RWPE1 (cell line): ENCODE measurements around the gene AKT2.

Experiments
- CTCF ChIA-PET: fragments of 350-600 bp; sonication (Branson Sonifier 250); formaldehyde crosslinking; extraction: SDS; loops from one replicate; lab custom pipeline; 2021; lab: Yijun Ruan, JAX
- POLR2A ChIA-PET: fragments of 400-600 bp; formaldehyde crosslinking; extraction: SDS; loops from one replicate; lab custom pipeline; 2020; ENCODE audit warnings: antibody characterized with exemption; ENCODE audit not compliant: low non-redundant PET; lab: Yijun Ruan, JAX
- DNase-seq: peaks from one replicate; pipeline ENCODE4 v3.0.0; 2012; ENCODE audit warnings: low spot score
- H3K27ac ChIP-seq: fragments of 450-650 bp; 2 replicates; pipeline ENCODE4 v1.5.1; 2017
- CTCF ChIP-seq: fragments of 450-650 bp; conservative IDR thresholded peaks from 2 replicates; pipeline ENCODE4 v1.5.1; 2017; ENCODE audit warnings: low read depth, mild to moderate bottlenecking

The AKT2 gene

GRCh38 chr19:40304306-40304705, 19.2 kb upstream of the AKT2 start:
- ChIA-PET POLR2A (no interaction called here), CTCF (interaction anchor here (0.6 to 2.1 kb wide), 7 partner anchors 14 to 331 kb away, joined by 3 to 7 read pairs (median 3); partner anchors contain the start of gene SERTAD1)
- no peak for DNase-seq
- no peak overlapping the region for H3K27ac ChIP-seq
- TF ChIP-seq CTCF: no peak

GRCh38 chr19:40303765-40304164, 18.6 kb upstream of the AKT2 start:
- TF ChIP-seq CTCF: no peak
- H3K27ac ChIP-seq: no peak overlapping the region
- no peak for DNase-seq
- ChIA-PET CTCF (interaction anchor here (0.6 to 1.0 kb wide), 3 partner anchors 57 to 332 kb away, joined by 3 to 4 read pairs (median 3); no protein-coding TSS in a partner anchor), POLR2A (no interaction called here)

- DNase-seq: peak; percentile 23
- ChIA-PET CTCF (interaction anchor here (0.6 kb wide), 1 partner anchor 292 kb away, joined by 4 read pairs; no protein-coding TSS in a partner anchor), POLR2A (no interaction called here)
- TF ChIP-seq CTCF: no peak
- peak overlapping the region; percentile 45 for H3K27ac ChIP-seq
Observed at GRCh38 chr19:40302224-40303011, 17.3 kb upstream of the AKT2 start.

- ChIA-PET POLR2A (no interaction called here), CTCF (interaction anchor here (0.6 kb wide), 1 partner anchor 492 kb away, joined by 3 read pairs; no protein-coding TSS in a partner anchor)
- no peak for TF ChIP-seq CTCF
- DNase-seq: no peak
- no peak overlapping the region for H3K27ac ChIP-seq
Observed at GRCh38 chr19:40300668-40301067, 15.5 kb upstream of the AKT2 start.

GRCh38 chr19:40298026-40298425, 12.9 kb upstream of the AKT2 start:
- ChIA-PET CTCF (interaction anchor here (0.6 to 0.7 kb wide), 5 partner anchors 12 to 1159 kb away, joined by 3 to 4 read pairs (median 3); no protein-coding TSS in a partner anchor), POLR2A (interaction anchor here (0.6 to 0.7 kb wide), 2 partner anchors 15 to 121 kb away, joined by 3 to 4 read pairs; no protein-coding TSS in a partner anchor)
- no peak for TF ChIP-seq CTCF
- DNase-seq: no peak
- no peak overlapping the region for H3K27ac ChIP-seq

- no peak overlapping the region for H3K27ac ChIP-seq
- DNase-seq: no peak
- no peak for TF ChIP-seq CTCF
- CTCF ChIA-PET: no interaction called here
- POLR2A ChIA-PET: no interaction called here
Observed at GRCh38 chr19:40294560-40294959, 9.4 kb upstream of the AKT2 start.
